Measurements from ENCODE around the gene FLVCR2.

DNA sequence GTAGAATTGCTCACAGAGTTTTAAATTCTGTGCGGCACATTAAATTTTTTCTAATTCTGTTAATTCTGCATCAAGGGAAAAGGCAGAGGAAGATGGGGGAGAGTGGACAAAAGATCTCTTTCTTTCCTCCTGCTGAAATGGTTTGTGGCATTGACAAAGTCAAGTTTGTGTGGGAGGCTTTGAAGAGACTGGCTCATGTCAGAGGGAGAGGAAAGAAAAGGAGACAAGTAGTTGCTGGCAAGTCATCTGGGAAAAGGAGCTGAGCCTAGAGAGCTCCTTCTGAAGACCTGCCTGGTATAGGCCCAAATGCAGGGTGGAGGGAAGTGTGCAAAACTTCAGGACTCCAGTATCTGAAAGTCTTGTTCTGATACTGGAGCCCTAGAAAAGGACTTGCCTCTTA is 119.0 kb downstream of the FLVCR2 start:
- TF ChIP-seq, protein P1, sequence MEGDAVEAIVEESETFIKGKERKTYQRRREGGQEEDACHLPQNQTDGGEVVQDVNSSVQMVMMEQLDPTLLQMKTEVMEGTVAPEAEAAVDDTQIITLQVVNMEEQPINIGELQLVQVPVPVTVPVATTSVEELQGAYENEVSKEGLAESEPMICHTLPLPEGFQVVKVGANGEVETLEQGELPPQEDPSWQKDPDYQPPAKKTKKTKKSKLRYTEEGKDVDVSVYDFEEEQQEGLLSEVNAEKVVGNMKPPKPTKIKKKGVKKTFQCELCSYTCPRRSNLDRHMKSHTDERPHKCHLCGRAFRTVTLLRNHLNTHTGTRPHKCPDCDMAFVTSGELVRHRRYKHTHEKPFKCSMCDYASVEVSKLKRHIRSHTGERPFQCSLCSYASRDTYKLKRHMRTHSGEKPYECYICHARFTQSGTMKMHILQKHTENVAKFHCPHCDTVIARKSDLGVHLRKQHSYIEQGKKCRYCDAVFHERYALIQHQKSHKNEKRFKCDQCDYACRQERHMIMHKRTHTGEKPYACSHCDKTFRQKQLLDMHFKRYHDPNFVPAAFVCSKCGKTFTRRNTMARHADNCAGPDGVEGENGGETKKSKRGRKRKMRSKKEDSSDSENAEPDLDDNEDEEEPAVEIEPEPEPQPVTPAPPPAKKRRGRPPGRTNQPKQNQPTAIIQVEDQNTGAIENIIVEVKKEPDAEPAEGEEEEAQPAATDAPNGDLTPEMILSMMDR (IDR thresholded peaks at IDR 0.05), result no peak
- no peak for TF ChIP-seq POLR2A (IDR thresholded peaks at IDR 0.05)

Data from lower leg skin (tissue), 3 donors.